SK-N-SH (cell line): ENCODE data around the gene ZDHHC8. TPM values are rescaled to one million over a fixed set of nuclear protein-coding genes. Genes with fewer than 3 reads are reported as not detected.

Source experiments
- CTCF ChIA-PET: fragments of 300-600, 350-600 bp; formaldehyde crosslinking; extraction: SDS; loops from one replicate; lab custom pipeline; 2021; lab: Yijun Ruan, JAX
- POLR2A ChIA-PET: fragments of 350-600 bp; sonication (Branson Sonifier 250); formaldehyde crosslinking; extraction: SDS; loops from one replicate; lab custom pipeline; 2020; ENCODE audit warnings: antibody characterized with exemption, inconsistent platforms; lab: Yijun Ruan, JAX
- DNase-seq: peaks from one replicate; pipeline ENCODE4 v3.0.0; 2012
- H2AFZ ChIP-seq: fragments of 200-600 bp; sonication (generic); 2 replicates; pipeline ENCODE4 v1.8.1; 2016; ENCODE audit warnings: antibody characterized with exemption, mild to moderate bottlenecking, low read depth
- H3F3A ChIP-seq: fragments of 200-600 bp; sonication (generic); replicated peaks from 2 replicates; pipeline ENCODE3; 2016; ENCODE audit warnings: antibody characterized with exemption, mild to moderate bottlenecking; ENCODE audit not compliant: insufficient read depth
- H3K27ac ChIP-seq, 2 experiments: fragments of 200-500 bp in 1 of 2; fragments of 200-600 bp in 1 of 2; sonication (Bioruptor generic) in 1 of 2; sonication (generic), shearing (Covaris generic) in 1 of 2; 2 replicates each; pipeline versions ENCODE4 v1.5.1 to v1.6.1; 2014 to 2016; ENCODE audit warnings: low read depth in 2 of 2, inconsistent platforms in 1 of 2, low read length in 1 of 2, mild to moderate bottlenecking in 1 of 2, mixed read lengths in 1 of 2
- H3K27me3 ChIP-seq: fragments of 200-600 bp; sonication (generic), shearing (Covaris generic); 2 replicates; pipeline ENCODE4 v1.6.1; 2016; ENCODE audit warnings: mixed run types; ENCODE audit not compliant: insufficient read depth
- H3K36me3 ChIP-seq, 2 experiments: fragments of 200-500 bp in 1 of 2; fragments of 200-600 bp in 1 of 2; sonication (Bioruptor generic) in 1 of 2; sonication (generic) in 1 of 2; replicated peaks in 1 of 2; 2 replicates each; pipeline versions ENCODE3 to v1.5.1; 2014 to 2016; ENCODE audit warnings: low read length in 1 of 2, mild to moderate bottlenecking in 1 of 2; ENCODE audit not compliant: insufficient read depth in 2 of 2, control insufficient read depth in 1 of 2
- H3K4me1 ChIP-seq, 2 experiments: fragments of 200-500 bp in 1 of 2; fragments of 200-600 bp in 1 of 2; sonication (Bioruptor generic) in 1 of 2; sonication (generic), shearing (Covaris generic) in 1 of 2; 2 replicates each; pipeline versions ENCODE4 v1.5.1 to v1.6.1; 2014 to 2016; ENCODE audit warnings: low read depth in 1 of 2, low read length in 1 of 2, mixed run types in 1 of 2; ENCODE audit not compliant: insufficient read depth in 2 of 2, control insufficient read depth in 1 of 2
- H3K4me2 ChIP-seq: fragments of 200-600 bp; sonication (generic), shearing (Covaris generic); 2 replicates; pipeline ENCODE4 v1.6.1; 2017; ENCODE audit warnings: mixed run types
- H3K4me3 ChIP-seq, 2 experiments: fragments of 200-500 bp in 1 of 2; fragments of 200-600 bp in 1 of 2; sonication (Bioruptor generic) in 1 of 2; sonication (generic), shearing (Covaris generic) in 1 of 2; 2 replicates each; pipeline versions ENCODE4 v1.5.1 to v1.8.1; 2014 to 2016; ENCODE audit warnings: low read depth in 2 of 2, inconsistent platforms in 1 of 2, low read length in 1 of 2, mild to moderate bottlenecking in 1 of 2, mixed read lengths in 1 of 2, moderate library complexity in 1 of 2
- H3K79me2 ChIP-seq: fragments of 200-600 bp; sonication (generic); 2 replicates; pipeline ENCODE4 v1.8.1; 2017; ENCODE audit warnings: mild to moderate bottlenecking; ENCODE audit not compliant: insufficient read depth
- H3K9ac ChIP-seq: fragments of 200-600 bp; sonication (generic); 2 replicates; pipeline ENCODE4 v1.6.1; 2017; ENCODE audit warnings: mixed run types
- H3K9me2 ChIP-seq: fragments of 200-600 bp; sonication (generic); 2 replicates; pipeline ENCODE4 v1.6.1; 2017; ENCODE audit warnings: mixed run types
- H3K9me3 ChIP-seq: fragments of 200-600 bp; sonication (generic); 2 replicates; pipeline ENCODE4 v1.6.1; 2017; ENCODE audit warnings: mixed run types, mild to moderate bottlenecking, moderate library complexity
- H4K20me1 ChIP-seq: fragments of 200-600 bp; sonication (generic); 2 replicates; pipeline ENCODE4 v1.6.1; 2017; ENCODE audit warnings: mild to moderate bottlenecking, mixed run types; ENCODE audit not compliant: insufficient read depth
- CHD2 ChIP-seq: fragments of 150-350 bp; IDR thresholded peaks from 2 replicates; pipeline ENCODE4 v1.6.1; 2018; ENCODE audit warnings: low read length; ENCODE audit not compliant: partially characterized antibody
- EZH2phosphoT487 ChIP-seq: fragments of 200-600 bp; sonication (generic); IDR thresholded peaks from 2 replicates; pipeline ENCODE4 v1.6.1; 2017; ENCODE audit warnings: low read depth, mixed run types, mild to moderate bottlenecking, antibody characterized with exemption, moderate library complexity, borderline replicate concordance
- FOSL2 ChIP-seq: IDR thresholded peaks from 2 replicates; pipeline ENCODE4 v1.4.0; 2012; ENCODE audit warnings: low read depth, mild to moderate bottlenecking, moderate library complexity, borderline replicate concordance
- FOXJ3 ChIP-seq: sonication (generic); formaldehyde crosslinking; IDR thresholded peaks from 2 replicates; pipeline ENCODE4 v1.5.1; 2020; ENCODE audit warnings: mild to moderate bottlenecking, missing genetic modification reagents
- MAX ChIP-seq: IDR thresholded peaks from 2 replicates; pipeline ENCODE4 v1.4.0; 2012; ENCODE audit warnings: low read depth
- MXI1 ChIP-seq: IDR thresholded peaks from 2 replicates; pipeline ENCODE4 v1.6.1; 2012; ENCODE audit warnings: mild to moderate bottlenecking, low read depth, low read length, improper control_type of control experiment
- POLR2AphosphoS5 ChIP-seq: IDR thresholded peaks from 2 replicates; pipeline ENCODE4 v1.6.1; 2012; ENCODE audit warnings: low read depth, low read length
- RAD21 ChIP-seq: IDR thresholded peaks from 2 replicates; pipeline ENCODE4 v1.6.1; 2012; ENCODE audit warnings: mild to moderate bottlenecking, low read length
- RXRA ChIP-seq: IDR thresholded peaks from 2 replicates; pipeline ENCODE4 v1.4.0; 2012; ENCODE audit warnings: low read depth, mild to moderate bottlenecking, borderline replicate concordance
- USF2 ChIP-seq: fragments of 150-350 bp; IDR thresholded peaks from 2 replicates; pipeline ENCODE4 v1.6.1; 2017; ENCODE audit warnings: antibody characterized with exemption, low read length, low read depth, borderline replicate concordance
- WGBS: methylation state at CpG from one replicate; pipeline ENCODE4 v1.1.6; 2017; ENCODE audit warnings: low lambda C conversion rate; 5-methylcytosine and 5-hydroxymethylcytosine counted together
- polyA plus RNA-seq, 3 experiments: library from polyadenylated mRNA; depleted of rRNA; stranded (reverse); fragments of >200 nt; gene quantifications; 2 replicates each; pipeline ENCODE4 v1.2.3, GENCODE V29; 2012

ZDHHC8 gene
- polyA plus RNA-seq, 1 of the 3 experiments (the other 2 are of a cell fraction) = 65.3 TPM

DNA sequence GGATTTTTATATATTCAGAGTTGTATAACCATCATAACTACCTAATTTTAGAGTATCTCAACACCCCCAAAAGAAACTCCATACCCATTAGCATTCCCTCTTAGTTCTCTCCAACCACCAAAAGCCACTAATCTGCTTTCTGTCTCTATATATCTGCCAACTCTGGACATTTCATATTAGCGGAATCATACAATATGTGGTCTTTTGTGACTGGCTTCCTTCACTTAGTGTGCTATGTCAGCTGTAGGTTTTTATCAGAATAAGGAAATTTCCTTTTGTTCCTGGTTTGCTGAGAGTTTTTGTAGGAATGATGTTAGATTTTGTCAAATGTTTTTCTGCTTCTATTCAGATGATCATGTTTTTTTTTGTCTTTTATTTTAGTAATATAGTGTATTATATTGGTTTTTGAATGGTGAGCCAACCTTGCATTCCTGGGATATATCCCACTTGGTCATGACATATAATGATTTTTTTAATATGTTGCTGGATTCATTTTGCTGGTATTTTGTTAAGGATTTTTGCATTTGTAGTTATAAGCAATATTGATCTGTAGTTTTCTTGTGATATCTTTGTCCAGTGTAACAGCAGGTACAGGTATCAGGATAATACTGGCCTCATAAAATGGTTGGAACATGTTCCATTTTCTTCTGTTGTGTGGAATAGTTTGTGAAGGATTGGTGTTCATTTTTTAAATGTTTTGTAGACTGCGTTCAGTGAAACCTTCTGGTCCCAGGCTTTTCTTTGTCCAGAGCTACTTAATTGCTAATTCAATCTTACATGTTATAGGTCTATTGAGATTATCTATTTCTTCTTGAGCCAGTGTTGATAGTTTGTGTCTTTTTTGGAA, 34.8 kb upstream of the ZDHHC8 start:
- Histone ChIP-seq H4K20me1 (peaks cover 3% of the 10 kb centered on the region; the same call in 1 of the 2 replicates), H3K9me2 (no peaks in the 10 kb centered on the region), H3K79me2 (peaks cover 80% of the 10 kb centered on the region), H3F3A (peaks cover 14% of the 10 kb centered on the region), H3K36me3 (peaks cover 75 to 78% of the 10 kb centered on the region in 2 experiments), H3K9me3 (no peaks in the 10 kb centered on the region), H3K9ac (no peak overlapping the region), H3K4me2 (no peak overlapping the region), H3K27me3 (no peaks in the 10 kb centered on the region), H2AFZ (no peak overlapping the region), H3K4me3 (no peak overlapping the region), H3K4me1 (no peaks in the 10 kb centered on the region), H3K27ac (no peak overlapping the region)
- 93% methylated on average over 2 of the region's 2 CpGs for WGBS
- no peak for DNase-seq
- ChIA-PET POLR2A (no interaction called here), CTCF (interaction anchor here (0.7 to 2.0 kb wide), 5 partner anchors 12 to 15 kb away, joined by 3 to 7 read pairs (median 3); no protein-coding TSS in a partner anchor)
- TF ChIP-seq CHD2 = no peak

DNA sequence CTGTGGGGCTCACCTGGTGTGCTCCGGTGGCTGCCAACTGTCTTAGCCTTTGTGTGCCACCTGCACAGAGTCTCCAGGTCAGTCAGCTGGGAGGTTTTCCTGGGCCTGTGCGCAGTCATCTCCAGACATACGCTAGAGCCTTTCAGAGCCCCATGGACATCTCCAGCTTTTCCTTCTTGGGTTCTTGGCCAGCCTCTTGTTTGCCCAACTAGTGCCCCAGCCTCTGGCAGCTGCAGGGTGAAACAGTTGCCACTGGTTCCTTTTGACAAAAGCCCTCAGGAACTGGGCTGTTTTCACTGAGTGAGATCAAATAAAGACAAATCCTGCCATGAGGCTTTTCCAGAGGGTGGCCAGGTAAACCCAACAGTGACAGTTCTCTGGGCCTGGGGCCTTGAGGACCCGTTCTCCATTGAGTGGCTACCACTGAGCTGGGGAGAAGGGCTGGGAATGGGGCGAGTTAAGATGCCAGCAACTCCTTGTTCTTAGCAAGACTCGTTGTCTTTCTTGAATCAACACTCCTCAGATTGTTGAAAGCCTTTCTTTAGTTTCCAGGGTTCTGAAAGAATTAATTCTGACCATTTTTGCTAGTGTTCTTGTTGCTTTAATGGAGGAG, 32.4 kb upstream of the ZDHHC8 start:
- 100% methylated on average over 4 of the region's 6 CpGs for WGBS
- H3K4me1 ChIP-seq = no peaks in the 10 kb centered on the region
- no peak for TF ChIP-seq EZH2phosphoT487
- TF ChIP-seq FOSL2 = no peak
- TF ChIP-seq RAD21 = no peak
- TF ChIP-seq, all 33 proteins: peak for 0
- no peaks in the 10 kb centered on the region for H3K9me3 ChIP-seq
- H3K79me2 ChIP-seq = peaks cover 92% of the 10 kb centered on the region
- H3K27me3 ChIP-seq = no peaks in the 10 kb centered on the region
- no peak overlapping the region for H3K27ac ChIP-seq
- no peak overlapping the region for H3K4me2 ChIP-seq
- peaks cover 7% of the 10 kb centered on the region; the same call in 1 of the 2 replicates for H4K20me1 ChIP-seq
- peaks cover 76 to 77% of the 10 kb centered on the region in 2 experiments for H3K36me3 ChIP-seq
- H3K9me2 ChIP-seq = no peaks in the 10 kb centered on the region
- ChIA-PET CTCF (no interaction called here), POLR2A (no interaction called here)
- H3K9ac ChIP-seq = no peak overlapping the region
- H2AFZ ChIP-seq = no peak overlapping the region
- peaks cover 16% of the 10 kb centered on the region for H3F3A ChIP-seq
- DNase-seq = no peak
- H3K4me3 ChIP-seq = no peak overlapping the region

GRCh38 chr22:20101638-20102037, 30.0 kb upstream of the ZDHHC8 start:
- Histone ChIP-seq H4K20me1 (peaks cover 18% of the 10 kb centered on the region; the same call in 1 of the 2 replicates), H3K4me3 (no peak overlapping the region), H3F3A (peaks cover 10% of the 10 kb centered on the region), H2AFZ (no peak overlapping the region), H3K4me2 (no peak overlapping the region), H3K4me1 (no peaks in the 10 kb centered on the region; a peak in 1 of 4 replicates), H3K9ac (no peak overlapping the region), H3K27ac (no peak overlapping the region), H3K9me3 (no peaks in the 10 kb centered on the region), H3K79me2 (peaks cover 82% of the 10 kb centered on the region), H3K36me3 (peaks cover 52 to 80% of the 10 kb centered on the region in 2 experiments), H3K9me2 (no peaks in the 10 kb centered on the region), H3K27me3 (no peaks in the 10 kb centered on the region)
- 94% methylated on average over 8 of the region's 8 CpGs for WGBS
- no peak for DNase-seq
- TF ChIP-seq EZH2phosphoT487 (no peak), POLR2AphosphoS5 (no peak), USF2 (no peak), RAD21 (no peak), MXI1 (no peak), FOXJ3 (CRISPR knock-in tag) (no peak), MAX (no peak), RXRA (no peak)
- POLR2A ChIA-PET = interaction anchor here (0.7 kb wide), 1 partner anchor 9 kb away, joined by 3 read pairs; no protein-coding TSS in a partner anchor
- CTCF ChIA-PET = interaction anchor here (1.0 to 2.2 kb wide), 3 partner anchors 8 to 81 kb away, joined by 3 to 10 read pairs (median 6); partner anchors contain the start of gene TANGO2
